GM18511 (cell line): ENCODE data around the gene CDC37L1.

Experiments
- ATAC-seq: cut with Tn5 transposase; IDR thresholded peaks from one replicate; pipeline ENCODE4 v1.9.1; 2021; ENCODE audit warnings: mild to moderate bottlenecking, moderate library complexity; ENCODE audit not compliant: unreplicated experiment

The CDC37L1 gene

DNA sequence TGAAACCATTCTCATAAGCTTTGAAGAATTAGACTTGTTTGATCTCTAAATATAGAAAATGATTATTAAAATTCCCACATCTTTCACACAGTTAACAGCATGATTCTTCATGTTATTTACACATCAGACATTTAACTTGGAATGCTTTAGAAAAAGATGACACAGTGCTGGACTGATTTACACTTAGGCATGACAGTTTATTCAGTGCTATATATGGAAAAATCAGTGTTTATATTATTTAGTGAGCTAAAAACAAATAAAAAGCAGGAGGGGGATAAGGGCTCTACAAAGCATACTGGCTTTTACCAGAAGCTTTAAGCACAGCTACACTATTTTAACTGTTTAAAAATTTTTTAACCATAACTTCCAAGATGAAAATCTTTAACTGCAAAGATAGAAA is 30.0 kb downstream of the CDC37L1 start:
- ATAC-seq = no peak

- no peak for ATAC-seq
Observed at GRCh38 chr9:4713849-4714248, 34.5 kb downstream of the CDC37L1 start.

- no peak for ATAC-seq
Observed at GRCh38 chr9:4714266-4715016, 35.1 kb downstream of the CDC37L1 start.

DNA sequence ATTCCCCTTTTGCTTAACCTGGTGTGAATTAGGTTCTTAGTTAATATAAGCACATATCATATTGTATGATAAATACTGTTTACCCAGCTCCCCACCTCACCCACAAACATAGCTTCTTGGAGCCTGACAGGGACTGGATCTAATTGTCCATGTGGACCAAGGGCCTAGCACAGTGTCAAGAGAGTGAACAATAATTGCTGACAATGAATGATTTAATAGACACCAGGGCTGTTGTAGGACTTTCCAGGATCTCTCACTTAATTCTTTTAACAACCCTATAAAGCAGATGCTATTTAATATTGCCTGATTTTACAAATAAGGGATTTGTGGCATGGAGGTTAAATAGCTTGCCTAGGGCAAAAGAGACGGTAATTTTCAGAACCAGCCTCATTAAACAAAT is 36.8 kb downstream of the CDC37L1 start:
- ATAC-seq = no peak

GRCh38 chr9:4717815-4718214 is 38.4 kb downstream of the CDC37L1 start:
- no peak for ATAC-seq

- no peak for ATAC-seq
Observed at GRCh38 chr9:4718911-4719310, 39.5 kb downstream of the CDC37L1 start.

DNA sequence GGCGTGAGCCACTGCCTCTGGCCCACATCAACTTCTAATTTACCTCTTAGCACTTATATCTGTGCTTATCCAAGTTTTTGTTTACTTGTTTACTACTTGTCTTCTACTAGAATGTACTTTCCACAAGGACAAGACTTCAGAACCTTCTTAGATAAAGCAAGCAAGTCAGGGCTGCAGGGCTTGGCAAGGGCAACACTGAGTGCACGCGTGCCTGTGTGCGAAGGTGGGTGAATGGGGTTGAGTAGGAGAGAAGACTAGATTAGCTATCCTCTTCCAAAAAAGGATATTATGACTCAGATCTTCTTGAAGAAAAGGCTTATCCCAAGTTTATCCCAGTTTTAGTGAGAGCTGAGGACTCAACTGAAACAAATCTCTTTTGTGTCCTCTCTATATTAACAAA is 42.4 kb downstream of the CDC37L1 start:
- ATAC-seq = no peak

GRCh38 chr9:4725706-4726442 is 46.5 kb downstream of the CDC37L1 start:
- ATAC-seq = no peak

- ATAC-seq = no peak
Observed at GRCh38 chr9:4727593-4727992, 48.2 kb downstream of the CDC37L1 start.

DNA sequence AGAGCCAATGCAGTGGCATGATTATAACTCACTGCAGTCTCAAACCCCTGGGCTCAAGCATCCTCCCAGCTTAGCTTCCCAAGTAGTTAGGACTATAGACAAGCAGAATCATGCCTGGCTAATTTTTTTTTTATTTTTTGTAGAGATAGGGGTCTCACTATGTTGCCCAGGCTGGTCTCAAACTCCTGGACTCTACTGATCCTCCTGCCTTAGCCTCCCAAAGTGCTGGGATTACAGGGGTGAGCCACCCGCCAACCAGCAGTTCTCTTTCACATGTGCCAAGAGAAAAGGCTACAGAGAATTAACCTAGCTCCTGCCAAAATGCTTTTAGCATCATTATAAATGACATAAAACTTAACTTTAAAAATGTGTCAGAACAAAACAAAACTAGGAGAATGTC is 53.5 kb downstream of the CDC37L1 start:
- ATAC-seq = no peak

GRCh38 chr9:4734150-4734549 is 54.8 kb downstream of the CDC37L1 start:
- ATAC-seq = no peak

DNA sequence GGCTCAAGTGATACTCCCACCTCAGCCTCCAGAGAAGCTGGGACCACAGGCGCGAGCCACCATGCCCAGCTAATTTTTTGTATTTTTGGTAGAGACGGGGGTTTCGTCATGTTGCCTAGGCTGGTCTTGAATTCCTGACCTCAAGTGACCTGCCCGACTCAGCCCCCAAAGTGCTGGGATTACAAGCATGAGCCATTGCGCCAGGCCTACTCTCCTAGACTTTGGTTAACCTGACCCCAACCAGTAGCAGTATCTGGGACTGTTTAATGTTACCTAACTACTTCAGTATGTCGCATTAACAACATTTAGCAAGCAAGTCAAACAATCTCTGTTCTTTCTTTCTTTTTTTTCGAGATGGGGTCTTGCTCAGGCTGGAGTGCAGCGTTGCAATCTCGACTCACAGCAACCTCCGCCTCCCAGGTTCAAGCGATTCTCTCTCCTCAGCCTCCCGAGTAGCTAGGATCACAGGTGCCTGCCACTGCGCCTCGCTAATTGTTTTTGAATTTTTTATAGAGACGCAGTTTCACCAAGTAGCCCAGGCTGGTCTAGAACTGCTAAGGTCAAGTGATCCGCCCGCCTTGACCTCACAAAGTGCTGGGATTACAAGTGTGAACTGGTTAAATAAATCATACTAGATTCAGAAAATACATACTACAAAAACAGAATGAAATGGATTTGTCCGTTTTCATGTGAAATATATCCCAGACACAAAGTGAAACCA is 59.7 kb downstream of the CDC37L1 start:
- no peak for ATAC-seq

DNA sequence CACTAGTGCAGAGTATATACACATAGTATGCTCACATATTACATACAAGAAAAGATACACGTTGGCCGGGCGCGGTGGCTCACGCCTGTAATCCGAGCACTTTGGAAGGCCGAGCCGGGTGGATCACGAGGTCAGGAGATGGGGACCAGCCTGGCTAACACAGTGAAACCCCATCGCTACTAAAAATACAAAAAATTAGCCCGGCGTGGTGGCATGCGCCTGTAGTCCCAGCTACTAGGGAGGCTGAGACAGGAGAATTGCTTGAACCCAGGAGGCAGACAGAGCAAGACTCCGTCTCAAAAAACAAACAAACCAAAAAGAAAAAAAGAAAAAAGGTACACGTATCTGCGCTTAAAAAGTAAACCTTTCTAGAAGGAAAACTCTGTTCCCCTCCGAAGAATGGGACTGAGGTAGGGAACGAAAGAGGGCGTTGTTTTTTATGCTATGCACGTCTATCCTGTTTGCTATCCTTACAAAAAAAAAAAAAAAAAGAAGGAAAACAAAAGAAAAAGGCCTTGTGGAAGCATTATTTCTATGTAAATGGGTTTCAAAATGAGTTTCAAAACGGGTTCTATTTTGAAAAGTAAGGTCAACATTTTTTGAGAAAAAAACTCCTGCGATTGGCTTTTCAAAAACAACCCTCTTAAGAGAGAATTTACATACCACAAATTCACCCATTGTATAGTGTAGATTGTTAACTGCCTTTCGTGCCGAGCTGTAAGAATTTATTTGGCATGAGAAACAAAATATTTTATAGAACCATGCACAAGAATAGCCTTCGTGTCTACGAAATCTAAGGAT is 60.4 kb downstream of the CDC37L1 start:
- no peak for ATAC-seq

- no peak for ATAC-seq
Observed at GRCh38 chr9:4740388-4740637, 60.9 kb downstream of the CDC37L1 start.

- peak; percentile 92 for ATAC-seq
Observed at GRCh38 chr9:4740638-4741364, 61.4 kb downstream of the CDC37L1 start, which contains the start of gene AK3. Gene AK3 (minus strand): TSS chr9:4741202. CDS start chr9:4741087, 115 bp downstream.

DNA sequence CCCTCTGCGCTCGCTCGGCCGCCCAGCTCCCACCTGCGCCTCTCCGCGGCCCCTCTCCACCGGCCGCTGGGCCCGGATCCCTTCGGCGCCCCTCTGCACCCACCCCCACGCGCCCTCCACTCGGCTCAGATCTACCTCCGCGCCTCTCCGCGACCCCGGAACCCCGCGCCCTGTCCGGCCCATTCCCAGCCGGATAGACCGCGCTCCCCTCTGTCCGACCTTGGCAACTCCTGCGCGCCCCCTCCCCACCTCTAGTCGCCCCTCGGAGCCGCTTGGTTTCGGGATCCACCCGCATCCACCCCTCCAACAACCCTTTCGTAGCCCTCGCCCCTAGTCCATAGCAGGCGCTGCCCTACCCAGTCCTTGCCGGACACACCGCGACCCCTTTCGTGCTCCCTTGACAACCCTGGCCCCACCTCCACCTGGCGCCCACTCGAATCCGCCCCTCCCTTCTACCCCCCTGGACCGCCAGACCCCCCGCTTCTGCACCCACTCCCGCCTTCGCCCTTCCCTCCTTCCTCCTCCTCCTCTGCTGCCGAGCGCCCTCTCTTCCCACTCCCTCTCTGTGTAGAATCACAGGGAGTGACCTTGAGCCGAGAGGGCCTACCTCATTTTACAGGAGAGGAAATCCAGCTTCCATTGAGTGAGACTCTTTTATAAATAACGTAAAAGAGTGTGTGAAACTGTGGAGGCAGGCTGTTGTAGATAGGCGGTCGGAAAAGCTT is 62.2 kb downstream of the CDC37L1 start:
- peak; percentile 9 for ATAC-seq

DNA sequence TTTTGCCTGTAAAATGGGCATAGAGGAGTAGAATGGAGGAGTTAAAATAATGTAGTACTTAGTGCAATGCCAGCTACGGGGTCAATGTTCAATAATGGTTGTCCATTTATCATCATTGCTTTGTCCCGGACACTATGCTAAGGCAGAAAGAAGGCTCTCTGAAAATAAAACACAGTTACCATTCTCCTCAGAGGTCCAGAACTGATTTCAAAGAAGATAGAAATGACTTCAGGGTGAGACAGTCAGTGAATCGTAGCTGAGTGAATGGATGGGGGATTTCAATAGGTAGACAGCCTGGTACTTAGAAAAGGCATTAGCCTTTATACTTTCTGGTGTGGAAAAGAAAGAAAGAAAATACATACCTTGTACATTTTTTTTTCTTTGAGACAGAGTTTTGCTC is 62.9 kb downstream of the CDC37L1 start:
- ATAC-seq = no peak

DNA sequence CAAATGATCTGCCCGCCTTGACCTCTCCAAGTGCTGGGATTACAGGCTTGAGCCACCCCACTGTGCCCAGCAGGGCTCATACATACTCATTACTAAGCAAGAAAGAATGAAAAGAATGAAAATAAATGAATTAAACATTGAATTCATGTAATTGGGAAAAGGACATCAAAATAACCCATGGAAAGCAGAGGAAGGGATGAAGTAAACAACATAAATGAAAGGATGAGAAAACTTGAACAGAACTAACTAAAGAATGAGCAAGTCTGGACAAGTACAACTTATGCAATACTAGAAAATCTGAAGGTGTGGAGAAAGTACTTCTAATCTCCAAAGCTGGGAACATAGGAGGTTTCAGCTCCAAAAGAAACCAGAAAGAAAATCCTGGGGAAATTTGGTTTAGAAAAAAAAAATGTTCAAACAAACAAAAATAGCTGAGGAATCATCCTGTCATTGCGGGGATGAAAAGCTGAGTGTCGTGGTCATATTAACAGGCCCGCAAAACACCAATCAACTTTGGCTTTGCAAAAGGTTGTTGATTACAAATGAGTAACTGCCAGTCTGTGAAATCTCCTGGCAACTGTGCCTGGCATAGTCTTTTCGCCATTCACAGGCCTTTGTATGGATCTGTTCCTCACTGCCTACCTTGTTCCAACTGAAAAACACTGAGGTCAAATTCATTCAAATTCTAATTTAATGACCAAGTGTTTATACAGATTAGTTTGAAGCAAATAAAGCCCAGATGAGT is 63.9 kb downstream of the CDC37L1 start:
- no peak for ATAC-seq
